Lung (tissue), 12 donors: ENCODE results near the gene MYO16. TPM values are rescaled to one million over a fixed set of nuclear protein-coding genes. Genes with fewer than 3 reads are reported as not detected.
"Not testable (repeated sequence)": the region's sequence is repeated elsewhere in the genome, so short reads cannot be mapped to it uniquely, and the experiment has no call there.

Experiments used
- ATAC-seq: fragments of 200-7000 bp; cut with Tn5 transposase; one replicate; pipeline ENCODE4 v1.9.1; 2020; ENCODE audit warnings: moderate number of reproducible peaks; ENCODE audit not compliant: insufficient read depth, low FRiP score
- DNase-seq, 3 donors: peaks; one replicate each; pipeline ENCODE4 v3.0.0-alpha.2; 2013 to 2017
- H3K27ac ChIP-seq, 2 donors: one replicate each; pipeline ENCODE4 v1.5.1; 2013; ENCODE audit warnings: mild to moderate bottlenecking in 2 of 2, moderate library complexity in 2 of 2, control low read depth in 1 of 2, inconsistent platforms in 1 of 2, low read depth in 1 of 2, low read length in 1 of 2
- H3K27me3 ChIP-seq, 3 donors: one replicate each; pipeline ENCODE4 v1.5.1; 2013; ENCODE audit warnings: low read length in 2 of 3; ENCODE audit not compliant: control insufficient read depth in 3 of 3, insufficient read depth in 3 of 3
- H3K36me3 ChIP-seq, 4 donors: one replicate each; pipeline ENCODE4 v1.5.1; 2013; ENCODE audit warnings: low read length in 4 of 4, mild to moderate bottlenecking in 1 of 4, moderate library complexity in 1 of 4; ENCODE audit not compliant: control insufficient read depth in 4 of 4, insufficient read depth in 4 of 4
- H3K4me1 ChIP-seq, 5 donors: one replicate each; pipeline ENCODE4 v1.5.1; 2013; ENCODE audit warnings: low read length in 5 of 5, mild to moderate bottlenecking in 2 of 5, moderate library complexity in 1 of 5; ENCODE audit not compliant: control insufficient read depth in 5 of 5, insufficient read depth in 5 of 5
- H3K4me3 ChIP-seq: one replicate; pipeline ENCODE4 v1.5.1; 2013; ENCODE audit warnings: mild to moderate bottlenecking, control low read depth, moderate library complexity
- H3K9ac ChIP-seq, 2 donors: one replicate each; pipeline ENCODE4 v1.5.1; 2013; ENCODE audit warnings: low read length in 2 of 2, control low read depth in 1 of 2; ENCODE audit not compliant: insufficient read depth in 1 of 2
- H3K9me3 ChIP-seq, 4 donors: one replicate each; pipeline ENCODE4 v1.5.1; 2013; ENCODE audit warnings: low read length in 3 of 4, mild to moderate bottlenecking in 1 of 4, moderate library complexity in 1 of 4; ENCODE audit not compliant: control insufficient read depth in 4 of 4, insufficient read depth in 3 of 4
- WGBS, 2 donors: extraction: QIAGEN DNeasy Blood & Tissue Kit; methylation state at CpG; one replicate each; pipeline ENCODE4 v1.1.7; 2013; 5-methylcytosine and 5-hydroxymethylcytosine counted together
- polyA plus RNA-seq, 2 donors: library from polyadenylated mRNA; stranded (reverse); fragments of 200-250 nt; gene quantifications; one replicate each; pipeline ENCODE4 v1.2.1, GENCODE V29; 2013
- total RNA-seq, 2 donors: library from RNA; depleted of rRNA in 1 of 2; stranded (reverse); fragments of >200 nt in 1 of 2; gene quantifications; one replicate each; pipeline ENCODE4 v1.2.1, GENCODE V29; 2014 to 2021
- TF ChIP-seq, protein P1 (sequence below): IDR thresholded peaks from 2 replicates; pipeline ENCODE4 v1.5.1; 2012; ENCODE audit warnings: mild to moderate bottlenecking; ENCODE audit errors: control extremely low read depth, extremely low read depth
- donor health status: control.
- donor health status: control.
- donor health status: Bipolar disorder and iron deficiency.
- donor health status: healthy.
- donor health status: DM: yes; HTN: yes; CAD: no.

Gene MYO16
- total and polyA plus RNA-seq, 4 donors: 0.12 to 13.8 (median 0.88) TPM

DNA sequence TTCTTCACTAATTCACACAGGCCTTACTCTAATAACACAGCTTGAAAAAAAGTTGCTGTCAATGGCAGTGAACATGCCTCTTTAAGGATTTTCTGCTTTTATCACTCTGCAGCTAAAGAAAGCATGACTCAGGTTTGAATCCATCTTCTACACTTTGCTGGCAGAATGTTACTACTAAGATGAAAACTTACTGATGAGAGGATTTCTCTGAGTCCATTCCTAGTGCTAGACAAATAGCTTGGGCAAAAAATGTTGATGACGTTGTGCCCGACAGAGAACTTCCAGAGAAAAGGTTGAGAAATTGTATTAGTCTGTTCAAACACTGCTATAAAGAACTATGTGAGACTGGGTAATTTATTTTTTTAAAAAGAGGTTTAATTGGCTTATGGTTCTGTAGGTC, 585.0 kb downstream of the MYO16 start:
- TF ChIP-seq, protein P1, sequence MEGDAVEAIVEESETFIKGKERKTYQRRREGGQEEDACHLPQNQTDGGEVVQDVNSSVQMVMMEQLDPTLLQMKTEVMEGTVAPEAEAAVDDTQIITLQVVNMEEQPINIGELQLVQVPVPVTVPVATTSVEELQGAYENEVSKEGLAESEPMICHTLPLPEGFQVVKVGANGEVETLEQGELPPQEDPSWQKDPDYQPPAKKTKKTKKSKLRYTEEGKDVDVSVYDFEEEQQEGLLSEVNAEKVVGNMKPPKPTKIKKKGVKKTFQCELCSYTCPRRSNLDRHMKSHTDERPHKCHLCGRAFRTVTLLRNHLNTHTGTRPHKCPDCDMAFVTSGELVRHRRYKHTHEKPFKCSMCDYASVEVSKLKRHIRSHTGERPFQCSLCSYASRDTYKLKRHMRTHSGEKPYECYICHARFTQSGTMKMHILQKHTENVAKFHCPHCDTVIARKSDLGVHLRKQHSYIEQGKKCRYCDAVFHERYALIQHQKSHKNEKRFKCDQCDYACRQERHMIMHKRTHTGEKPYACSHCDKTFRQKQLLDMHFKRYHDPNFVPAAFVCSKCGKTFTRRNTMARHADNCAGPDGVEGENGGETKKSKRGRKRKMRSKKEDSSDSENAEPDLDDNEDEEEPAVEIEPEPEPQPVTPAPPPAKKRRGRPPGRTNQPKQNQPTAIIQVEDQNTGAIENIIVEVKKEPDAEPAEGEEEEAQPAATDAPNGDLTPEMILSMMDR: no peak
- Histone ChIP-seq H3K9ac (no peak overlapping the region), H3K4me3 (no peak overlapping the region), H3K4me1 (peaks cover 0 to 1% (median 0%) of the 10 kb centered on the region in 5 donors), H3K27me3 (no peaks in the 10 kb centered on the region), H3K36me3 (no peaks in the 10 kb centered on the region), H3K27ac (no peak overlapping the region), H3K9me3 (peaks cover 0 to 3% (median 0%) of the 10 kb centered on the region in 4 donors)
- WGBS, 2 donors: 93 to 95% methylated on average over 2 of the region's 2 CpGs
- no peak for DNase-seq
- no peak for ATAC-seq

DNA sequence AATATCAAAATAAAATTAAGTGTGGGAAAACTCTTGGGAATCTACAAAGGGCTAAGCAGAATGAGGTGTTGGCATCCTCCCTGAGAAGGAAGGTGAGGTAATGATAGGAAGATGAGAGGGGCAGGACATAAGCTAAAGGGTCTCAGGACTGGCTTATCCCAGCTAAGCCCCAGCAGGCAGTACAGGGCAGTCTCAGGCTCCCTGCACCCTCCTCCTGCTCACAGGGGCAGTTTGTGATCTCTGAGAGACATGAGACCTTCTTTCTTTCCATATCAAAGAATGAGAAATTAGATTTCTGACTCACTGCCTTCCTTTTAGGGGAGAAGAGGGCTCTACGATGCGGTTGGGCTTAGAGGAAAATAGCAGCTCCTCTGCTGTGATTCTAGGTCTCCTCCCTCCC, 586.0 kb downstream of the MYO16 start:
- Histone ChIP-seq H3K27me3 (no peaks in the 10 kb centered on the region), H3K27ac (no peak overlapping the region), H3K36me3 (no peaks in the 10 kb centered on the region), H3K4me1 (peaks cover 0 to 1% (median 0%) of the 10 kb centered on the region in 5 donors), H3K4me3 (no peak overlapping the region), H3K9me3 (peaks cover 0 to 5% (median 1%) of the 10 kb centered on the region in 4 donors), H3K9ac (no peak overlapping the region)
- DNase-seq (no peak), ATAC-seq (no peak)
- 85 to 93% methylated on average over 2 of the region's 2 CpGs for whole genome bisulfite sequencing, 2 donors
- TF ChIP-seq, protein P1: no peak

DNA sequence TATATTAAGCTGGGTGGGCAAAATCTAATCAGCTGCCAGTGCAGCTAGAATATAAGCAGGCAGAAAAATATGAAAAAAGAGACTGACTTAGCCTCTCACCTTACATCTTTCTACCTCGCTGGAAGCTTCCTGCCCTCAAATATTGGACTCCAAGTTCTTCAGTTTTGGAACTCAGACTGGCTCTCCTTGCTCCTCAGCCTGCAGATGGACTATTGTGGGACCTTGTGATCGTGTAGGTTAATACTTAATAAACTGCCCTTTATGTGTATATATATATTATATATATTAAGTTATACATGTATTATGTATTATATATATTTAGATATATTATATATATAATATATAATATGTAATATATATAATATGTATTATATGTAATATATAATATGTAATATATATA, 588.1 kb downstream of the MYO16 start:
- not testable (repeated sequence) for H3K9me3 ChIP-seq, H3K27me3 ChIP-seq, H3K9ac ChIP-seq, H3K4me1 ChIP-seq, H3K4me3 ChIP-seq, H3K27ac ChIP-seq, H3K36me3 ChIP-seq, ATAC-seq, DNase-seq
- 71 to 92% methylated on average over 2 of the region's 2 CpGs for WGBS, 2 donors

DNA sequence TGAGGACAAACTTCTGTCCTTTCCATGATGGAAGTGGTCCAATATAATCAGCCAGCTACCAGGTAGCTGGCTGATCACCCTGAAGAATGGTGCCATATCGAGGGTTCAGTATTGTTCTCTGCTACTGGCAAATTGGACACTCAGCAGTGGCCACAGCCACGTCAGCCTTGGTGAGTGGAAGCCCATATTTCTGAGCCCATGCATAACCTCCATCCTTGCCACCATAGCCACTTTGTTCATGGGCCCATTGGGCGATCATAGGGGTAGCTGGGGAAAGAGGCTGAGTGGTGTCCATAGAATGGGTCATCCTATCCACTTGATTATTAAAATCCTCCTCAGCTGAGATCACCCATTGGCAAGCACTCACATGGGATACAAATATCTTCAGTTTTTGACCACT, 591.2 kb downstream of the MYO16 start:
- Histone ChIP-seq H3K9ac (no peak overlapping the region), H3K36me3 (no peaks in the 10 kb centered on the region), H3K27ac (no peak overlapping the region), H3K9me3 (peaks cover 0 to 18% (median 4%) of the 10 kb centered on the region in 4 donors), H3K27me3 (no peaks in the 10 kb centered on the region), H3K4me3 (no peak overlapping the region), H3K4me1 (no peaks in the 10 kb centered on the region)
- no peak for DNase-seq
- TF ChIP-seq, protein P1: no peak
- 85 to 92% methylated on average over 3 of the region's 3 CpGs for WGBS, 2 donors
- ATAC-seq: no peak
